Stimulated activated CD4-positive, alpha-beta T cell treated with anti-CD3 and anti-CD28 coated beads, Interleukin-4, amount 100 ng/mL, for 4 hours (primary cell): Measurements from ENCODE around the gene GRAMD1A.

Experiments
- DNase-seq, 2 experiments: peaks; one replicate each; pipeline ENCODE4 v3.0.0-alpha.2; 2020

GRAMD1A gene

DNA sequence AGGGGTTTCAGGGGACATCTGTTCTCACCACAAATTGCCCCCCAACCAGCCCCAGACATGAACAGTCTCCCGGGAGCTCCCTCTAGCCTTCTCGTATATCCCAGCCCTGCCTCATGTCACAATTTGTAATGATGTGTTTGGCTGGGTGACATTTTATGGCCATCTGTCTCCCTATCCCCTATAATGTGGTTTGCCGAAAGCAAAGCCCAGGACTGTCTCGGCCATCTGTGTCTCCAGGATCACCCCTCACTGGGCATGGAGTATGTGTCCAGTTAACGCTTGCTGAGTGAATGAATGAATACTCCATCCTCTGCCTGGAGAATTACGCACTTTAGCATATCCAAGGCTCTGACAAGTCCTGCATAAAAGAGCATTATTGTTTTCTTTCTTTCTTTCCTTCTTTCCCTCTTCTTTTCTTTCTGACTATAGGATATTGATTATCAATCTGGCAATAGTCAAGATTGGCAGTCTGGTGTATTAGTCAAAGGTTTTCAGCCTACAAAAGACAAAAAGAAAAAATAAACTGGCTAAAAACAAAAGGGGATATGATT lies 56.5 kb downstream of the GRAMD1A start:
- DNase-seq: no peak

DNA sequence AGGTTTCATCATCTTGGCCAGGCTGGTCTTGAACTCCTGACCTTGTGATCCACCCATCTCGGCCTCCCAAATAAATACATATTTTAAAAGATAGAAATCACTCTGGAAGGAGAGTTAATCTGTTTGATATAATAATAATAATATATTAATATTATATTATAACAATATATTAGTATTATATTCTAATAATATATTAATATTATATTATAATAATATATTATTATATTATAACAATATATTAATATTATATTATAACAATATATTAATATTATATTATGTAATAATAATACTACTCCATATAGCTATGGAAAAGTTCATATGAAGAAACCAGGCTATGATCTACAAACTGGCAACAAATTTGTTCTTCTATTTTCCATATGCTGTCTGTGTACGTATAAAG lies 58.2 kb downstream of the GRAMD1A start:
- no peak for DNase-seq

DNA sequence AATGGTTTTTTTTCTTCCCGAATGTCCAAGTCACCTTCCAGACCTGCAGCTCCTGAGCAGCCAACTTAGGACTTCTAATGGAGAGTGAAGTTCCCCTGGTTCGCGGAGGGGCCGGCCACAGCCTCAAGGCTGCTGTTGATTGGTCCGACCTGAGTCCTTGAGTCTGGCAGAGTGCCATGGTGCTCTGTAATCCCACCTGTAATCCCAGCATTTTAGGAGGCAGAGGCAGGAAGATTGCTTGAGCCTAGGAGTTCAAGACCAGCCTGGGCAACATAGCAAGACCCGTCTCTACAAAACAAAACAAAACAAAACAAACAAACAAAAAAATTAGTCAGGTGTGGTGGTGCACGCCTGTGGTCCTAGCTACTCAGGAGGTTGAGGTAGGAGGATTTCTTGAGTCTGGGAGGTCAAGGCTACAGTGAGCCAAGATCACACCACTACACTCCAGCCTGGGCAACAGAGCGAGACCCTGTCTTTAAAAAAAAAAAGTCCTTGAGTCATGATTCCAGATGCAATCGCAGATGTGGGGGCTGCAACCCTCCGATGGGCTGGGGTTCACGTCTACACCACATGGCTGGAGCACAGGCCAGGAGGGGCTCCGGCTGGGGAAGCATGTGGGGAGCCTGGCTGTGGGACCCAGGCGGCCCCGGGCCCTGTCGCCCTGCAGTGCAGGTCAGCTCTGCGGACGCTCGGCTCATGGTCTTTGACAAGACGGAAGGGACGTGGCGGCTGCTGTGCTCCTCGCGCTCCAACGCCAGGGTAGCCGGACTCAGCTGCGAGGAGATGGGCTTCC lies 59.1 kb downstream of the GRAMD1A start:
- no peak for DNase-seq

DNA sequence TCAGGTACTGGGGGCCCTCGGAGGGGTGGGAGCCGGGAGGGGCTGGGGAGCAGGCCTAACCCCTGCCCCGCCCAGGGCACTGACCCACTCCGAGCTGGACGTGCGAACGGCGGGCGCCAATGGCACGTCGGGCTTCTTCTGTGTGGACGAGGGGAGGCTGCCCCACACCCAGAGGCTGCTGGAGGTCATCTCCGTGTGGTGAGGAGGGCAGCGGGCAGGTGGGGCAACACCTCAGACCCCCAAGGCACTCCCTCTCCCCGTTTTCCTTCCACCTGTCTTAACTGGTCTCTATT lies 59.6 kb downstream of the GRAMD1A start:
- no peak for DNase-seq

DNA sequence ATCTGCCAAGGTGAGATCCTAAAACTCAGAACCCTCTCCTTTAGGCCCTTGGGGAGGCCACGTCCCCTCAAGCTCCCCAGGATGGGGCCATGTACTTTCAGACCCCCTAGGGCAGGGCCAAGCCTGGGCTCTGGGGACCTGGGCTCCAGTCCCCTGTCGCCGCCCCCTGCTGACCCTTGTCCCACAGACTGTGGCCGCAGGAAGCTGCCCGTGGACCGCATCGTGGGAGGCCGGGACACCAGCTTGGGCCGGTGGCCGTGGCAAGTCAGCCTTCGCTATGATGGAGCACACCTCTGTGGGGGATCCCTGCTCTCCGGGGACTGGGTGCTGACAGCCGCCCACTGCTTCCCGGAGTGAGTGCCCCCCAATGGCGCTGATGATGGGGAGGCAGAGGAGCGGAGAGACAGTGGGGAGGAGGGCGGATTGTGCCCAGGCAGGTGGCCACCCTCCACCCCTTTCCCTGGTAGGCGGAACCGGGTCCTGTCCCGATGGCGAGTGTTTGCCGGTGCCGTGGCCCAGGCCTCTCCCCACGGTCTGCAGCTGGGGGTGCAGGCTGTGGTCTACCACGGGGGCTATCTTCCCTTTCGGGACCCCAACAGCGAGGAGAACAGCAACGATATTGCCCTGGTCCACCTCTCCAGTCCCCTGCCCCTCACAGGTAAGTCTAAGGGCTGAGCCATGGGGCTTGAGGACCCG lies 60.2 kb downstream of the GRAMD1A start:
- no peak for DNase-seq

DNA sequence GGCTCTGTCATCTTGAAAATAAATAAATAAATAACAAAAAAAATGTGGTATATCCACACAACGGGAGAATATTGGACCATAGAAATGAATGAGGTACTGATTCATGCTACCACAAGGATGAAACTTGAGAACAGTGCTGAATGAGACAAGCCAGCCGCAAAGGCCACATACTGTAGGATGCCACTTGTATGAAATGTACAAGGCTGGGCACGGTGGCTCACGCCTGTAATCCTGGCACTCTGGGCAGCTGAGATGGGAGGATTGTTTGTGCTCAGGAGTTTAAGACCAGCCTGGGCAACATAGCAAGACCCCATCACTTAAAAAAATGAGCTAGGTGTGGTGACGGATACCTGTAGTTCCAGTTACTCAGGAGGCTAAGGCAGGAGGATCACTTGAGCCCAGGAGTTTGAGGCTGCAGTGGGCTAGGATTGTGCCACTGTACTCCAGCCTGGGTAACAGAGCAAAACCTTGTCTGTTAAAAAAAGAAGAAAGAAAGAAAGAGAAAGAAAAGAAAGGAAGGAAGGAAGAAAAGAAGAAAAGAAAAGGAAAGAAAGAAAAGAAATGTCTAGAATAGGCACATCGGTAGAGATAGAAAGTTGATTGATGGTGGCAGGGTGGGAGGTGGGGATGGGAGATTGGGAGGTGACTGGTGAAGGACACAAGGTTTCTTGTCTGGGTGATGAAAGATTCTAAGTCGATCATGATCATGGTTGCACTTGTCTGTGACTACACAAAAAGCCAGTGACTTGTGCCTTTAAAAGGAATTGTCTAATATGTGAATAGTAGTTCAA lies 61.7 kb downstream of the GRAMD1A start:
- no peak for DNase-seq

DNA sequence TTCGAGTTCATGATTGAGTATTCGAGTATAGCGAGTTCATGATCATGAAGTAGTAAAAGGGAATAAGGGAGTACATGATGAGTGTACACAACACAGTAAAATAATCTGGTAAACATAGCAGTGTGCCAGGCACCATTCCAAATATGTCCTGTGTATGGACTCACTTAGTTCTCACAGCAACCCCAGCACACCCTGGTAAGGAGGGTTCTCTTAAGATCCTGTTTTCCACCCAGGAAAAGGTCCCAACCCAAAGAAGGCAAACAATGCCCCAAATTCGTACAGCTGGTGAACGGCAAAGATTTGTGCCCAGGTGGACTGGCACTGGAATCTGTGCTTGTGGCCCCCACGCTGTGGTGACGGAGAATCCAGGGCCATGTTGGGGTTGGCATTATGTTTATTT lies 62.8 kb downstream of the GRAMD1A start:
- DNase-seq: no peak

DNA sequence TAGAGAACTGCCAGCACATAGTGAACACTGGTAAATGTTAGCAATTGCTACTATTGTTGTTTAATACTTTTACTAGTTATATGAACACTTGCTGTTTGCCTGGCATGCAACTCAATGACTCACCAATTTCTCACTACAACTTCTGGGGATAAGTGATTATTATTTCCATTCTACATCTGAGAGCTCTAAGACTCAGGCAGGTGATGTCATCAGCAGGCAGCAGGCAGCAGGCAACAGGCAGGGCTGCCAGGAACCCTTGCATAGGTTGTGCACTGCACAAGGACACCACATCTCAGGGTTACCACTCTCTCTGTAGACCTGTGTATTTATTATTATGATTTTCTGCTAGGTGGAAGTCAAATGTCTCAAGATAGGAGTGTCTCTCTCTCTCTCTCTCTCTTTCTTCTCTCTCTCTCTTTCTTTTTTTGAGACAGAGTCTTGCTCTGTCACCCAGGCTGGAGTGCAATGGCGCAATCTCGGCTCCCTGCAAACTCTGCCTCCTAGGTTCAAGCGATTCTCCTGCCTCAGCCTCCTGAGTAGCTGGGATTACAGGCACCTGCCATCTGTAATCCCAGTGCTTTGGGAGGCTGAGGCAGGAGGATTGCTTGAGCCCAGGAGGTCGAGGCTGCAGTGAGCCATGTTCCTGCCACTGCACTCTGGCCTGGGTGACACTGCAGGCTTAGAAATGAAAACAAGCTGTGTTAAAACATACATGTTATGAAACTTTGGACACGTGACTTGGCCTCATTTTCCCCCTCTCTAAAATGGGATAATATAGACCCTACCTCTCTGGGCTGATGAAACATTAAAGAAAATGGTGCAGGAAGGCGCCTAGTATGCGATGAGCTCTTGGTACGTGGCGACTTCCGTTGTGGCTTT lies 64.1 kb downstream of the GRAMD1A start:
- DNase-seq: peak in 1 of 2 experiments; percentile 26

DNA sequence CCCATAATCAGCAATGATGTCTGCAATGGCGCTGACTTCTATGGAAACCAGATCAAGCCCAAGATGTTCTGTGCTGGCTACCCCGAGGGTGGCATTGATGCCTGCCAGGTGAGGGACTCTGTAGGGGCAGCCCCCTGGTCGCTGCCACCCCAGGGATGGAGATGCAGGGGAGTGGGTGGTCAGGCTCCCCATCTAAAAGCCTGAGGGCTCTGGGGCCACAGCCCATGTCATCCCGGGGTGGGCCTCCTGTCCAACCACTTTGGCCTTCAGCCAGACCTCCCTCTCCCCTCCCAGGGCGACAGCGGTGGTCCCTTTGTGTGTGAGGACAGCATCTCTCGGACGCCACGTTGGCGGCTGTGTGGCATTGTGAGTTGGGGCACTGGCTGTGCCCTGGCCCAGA lies 65.5 kb downstream of the GRAMD1A start:
- DNase-seq: no peak

DNA sequence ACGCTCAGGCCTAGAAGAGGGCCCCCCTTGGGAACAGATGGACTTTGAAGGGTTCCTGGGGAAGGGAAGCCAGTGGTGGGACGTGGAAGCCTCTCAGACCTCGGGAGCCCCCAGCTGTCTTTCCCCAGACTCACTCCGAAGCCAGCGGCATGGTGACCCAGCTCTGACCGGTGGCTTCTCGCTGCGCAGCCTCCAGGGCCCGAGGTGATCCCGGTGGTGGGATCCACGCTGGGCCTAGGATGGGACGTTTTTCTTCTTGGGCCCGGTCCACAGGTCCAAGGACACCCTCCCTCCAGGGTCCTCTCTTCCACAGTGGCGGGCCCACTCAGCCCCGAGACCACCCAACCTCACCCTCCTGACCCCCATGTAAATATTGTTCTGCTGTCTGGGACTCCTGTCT lies 66.0 kb downstream of the GRAMD1A start:
- no peak for DNase-seq

DNA sequence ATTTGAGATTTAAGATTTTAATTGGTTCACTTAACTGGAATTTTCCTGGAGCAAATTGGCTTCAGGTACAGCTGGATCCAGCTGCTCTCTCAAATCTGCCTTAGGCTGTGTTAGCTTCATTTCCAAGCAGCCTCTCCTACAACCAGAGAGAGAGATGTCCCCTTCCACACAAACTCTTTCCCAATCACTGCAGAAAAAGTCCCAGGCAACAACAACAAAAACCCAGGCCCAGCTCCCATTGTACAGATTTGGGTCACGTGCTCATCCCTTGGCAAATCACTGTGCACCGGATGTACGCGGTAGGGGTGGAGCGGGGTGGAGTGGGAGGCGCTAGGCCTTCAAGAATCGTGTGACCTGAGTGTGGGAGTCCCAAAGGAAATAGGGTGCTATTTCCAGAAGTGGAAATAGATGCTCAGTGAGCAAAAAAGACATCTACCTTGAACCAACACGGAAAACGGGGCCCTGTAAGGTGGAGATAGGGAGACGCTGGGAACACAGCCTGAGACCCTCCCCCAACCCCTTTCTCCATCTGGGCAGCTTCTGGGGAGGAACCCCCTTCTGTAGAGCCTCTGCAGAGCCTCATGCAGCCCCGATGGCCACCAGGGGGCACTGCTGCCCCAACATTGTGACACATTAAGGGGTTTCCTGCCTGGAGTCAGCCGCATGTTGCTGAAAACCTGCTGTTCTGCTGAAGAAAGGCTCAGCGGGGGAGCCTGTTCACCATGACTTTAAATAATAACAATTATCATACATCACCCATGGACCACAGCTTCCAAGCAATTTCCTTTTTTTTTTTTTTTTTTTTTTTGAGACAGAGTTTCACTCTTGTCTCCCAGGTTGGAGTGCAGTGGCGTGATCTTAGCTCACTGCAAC lies 66.8 kb downstream of the GRAMD1A start:
- peak; percentile 83 to 91 for DNase-seq

DNA sequence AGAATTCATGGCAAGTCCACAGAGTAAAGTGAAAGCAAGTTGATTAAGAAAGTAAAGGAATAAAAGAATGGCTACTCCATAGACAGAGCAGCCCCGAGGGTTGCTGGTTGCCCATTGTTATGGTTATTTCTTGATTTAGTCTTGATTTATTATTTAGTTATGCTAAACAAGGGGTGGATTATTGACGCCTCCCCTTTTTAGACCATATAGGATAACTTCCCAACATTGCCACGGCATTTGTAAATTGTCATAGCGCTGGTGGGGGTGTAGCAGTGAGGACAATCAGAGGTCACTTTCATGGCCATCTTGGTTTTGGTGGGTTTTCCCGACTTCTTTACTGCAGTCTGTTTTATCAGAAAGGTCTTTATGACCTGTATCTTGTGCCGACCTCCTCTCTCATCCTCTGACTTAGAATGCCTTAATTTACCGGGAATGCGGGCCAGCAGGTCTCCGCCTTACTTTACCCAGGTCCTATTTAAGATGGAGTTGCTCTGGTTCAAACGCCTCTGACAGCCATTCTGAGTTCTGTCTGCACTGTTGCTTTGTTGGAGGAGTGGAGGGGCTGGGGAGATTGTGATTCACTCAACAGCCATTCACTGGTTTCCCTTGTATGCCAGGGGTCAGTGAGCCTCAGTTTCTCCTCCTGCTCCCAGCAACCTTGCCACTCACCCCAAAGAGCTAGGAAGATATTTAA lies 69.0 kb downstream of the GRAMD1A start:
- DNase-seq: no peak

DNA sequence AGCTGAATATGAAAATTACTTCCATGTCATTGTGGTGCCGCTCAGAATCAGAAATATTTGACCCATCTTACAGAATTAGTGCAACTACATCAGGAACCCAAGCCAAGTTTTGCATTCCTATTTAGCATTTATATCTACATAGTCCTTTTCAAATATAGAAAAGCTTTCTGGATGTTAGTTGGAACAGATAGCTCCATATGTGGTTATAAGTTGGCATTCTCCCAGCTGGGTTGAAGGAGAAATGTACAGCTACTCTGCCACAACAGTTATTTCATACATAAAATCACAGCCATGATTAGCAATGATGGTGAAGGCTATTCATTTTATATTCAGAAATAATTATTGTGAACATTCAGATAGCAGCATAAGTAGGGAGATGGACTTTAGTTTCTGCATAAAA lies 69.6 kb downstream of the GRAMD1A start:
- DNase-seq: no peak

DNA sequence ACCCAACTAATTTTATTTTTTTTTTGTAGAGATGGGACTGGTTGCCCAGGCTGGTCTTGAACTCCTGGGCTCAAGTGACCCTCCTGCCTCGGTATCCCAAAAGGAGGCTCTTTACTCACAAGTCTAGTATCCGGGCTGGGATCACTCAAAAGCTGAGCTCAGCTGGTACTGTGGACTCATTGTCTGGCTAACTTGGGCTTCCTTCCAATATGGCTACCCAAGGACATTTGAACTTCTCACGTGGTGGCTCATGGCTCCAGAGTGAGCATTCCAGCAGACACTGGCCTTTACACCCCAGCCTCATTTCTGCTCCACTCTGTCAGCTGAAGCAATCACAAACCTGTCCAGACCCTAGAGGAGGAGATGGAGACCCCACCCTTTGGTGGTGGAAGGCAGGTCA lies 70.3 kb downstream of the GRAMD1A start:
- DNase-seq: no peak

DNA sequence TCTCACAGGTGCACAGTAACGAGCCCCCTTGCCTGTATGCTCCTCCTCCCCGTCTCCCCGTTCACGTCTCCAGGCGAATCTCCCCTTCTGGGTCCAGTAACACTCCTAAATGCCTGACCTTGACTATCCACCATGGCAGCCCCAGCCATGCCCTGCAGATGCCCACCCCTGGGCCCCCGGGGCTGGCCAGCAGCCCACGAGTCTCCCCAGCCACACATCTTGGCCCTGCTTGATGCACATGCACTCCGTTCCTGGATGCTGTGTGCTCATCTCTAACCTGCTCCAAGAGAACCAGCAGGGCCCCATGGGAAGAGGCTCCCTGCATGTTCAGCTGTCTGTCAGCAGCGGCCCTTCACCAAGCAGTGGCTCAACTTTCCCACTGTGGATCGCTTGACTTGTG lies 73.4 kb downstream of the GRAMD1A start:
- no peak for DNase-seq

DNA sequence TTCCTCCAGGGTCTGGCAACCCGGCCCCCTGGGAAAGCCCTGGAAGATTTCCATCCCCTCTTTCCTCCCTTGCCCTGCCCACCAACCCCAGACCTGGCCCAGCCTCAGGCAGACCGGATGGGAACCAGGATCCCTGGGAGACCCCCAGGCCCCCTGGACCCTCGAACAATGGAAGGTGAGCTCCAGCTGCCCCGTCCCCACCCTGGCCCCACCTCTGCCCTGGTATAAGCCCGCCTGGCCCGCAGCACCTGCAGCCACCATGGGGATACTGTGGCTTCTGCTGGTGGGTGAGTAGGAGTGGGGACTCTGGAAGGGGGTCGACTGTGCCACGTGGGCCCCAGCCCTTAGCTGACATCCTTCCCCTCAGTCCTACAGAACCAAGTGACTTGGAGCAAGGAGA lies 73.8 kb downstream of the GRAMD1A start:
- no peak for DNase-seq

DNA sequence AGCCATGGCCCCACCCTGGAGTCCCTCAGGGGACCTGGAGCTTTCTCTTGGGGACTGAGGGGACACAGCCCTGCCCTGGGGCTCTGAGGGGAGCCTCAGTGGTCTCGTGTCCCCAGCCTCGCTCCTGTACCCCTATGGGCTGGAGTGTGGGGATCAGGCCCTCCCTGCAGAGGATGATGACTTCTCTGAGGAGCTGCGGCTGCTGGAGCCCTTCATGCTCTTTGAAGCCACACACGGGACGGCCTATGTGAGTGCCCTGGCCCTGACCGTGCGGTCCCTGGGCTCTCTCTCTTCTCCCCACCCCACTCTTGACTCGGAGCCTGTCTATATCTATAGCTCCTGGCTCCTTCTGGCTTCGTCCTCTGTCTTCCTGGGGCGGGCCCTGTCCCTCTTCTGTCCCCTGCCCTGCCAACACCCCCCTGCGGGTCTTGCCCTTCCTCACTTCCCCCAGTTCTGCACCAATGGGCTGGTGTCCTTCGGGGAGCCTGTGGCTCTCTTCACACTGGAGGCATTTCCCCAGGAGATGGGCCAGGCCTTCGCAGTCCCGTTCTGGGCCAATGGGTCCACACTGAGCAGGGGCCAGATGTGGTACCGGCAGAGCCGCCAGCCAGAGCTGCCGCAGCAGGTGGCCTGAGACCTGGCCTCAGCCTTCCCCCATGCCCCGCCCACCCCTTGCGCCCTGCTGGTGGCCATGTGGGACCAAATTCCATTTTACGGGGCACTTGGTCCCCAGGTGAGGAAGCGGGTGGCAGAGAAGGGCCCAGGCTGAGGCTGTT lies 74.5 kb downstream of the GRAMD1A start:
- DNase-seq: no peak

DNA sequence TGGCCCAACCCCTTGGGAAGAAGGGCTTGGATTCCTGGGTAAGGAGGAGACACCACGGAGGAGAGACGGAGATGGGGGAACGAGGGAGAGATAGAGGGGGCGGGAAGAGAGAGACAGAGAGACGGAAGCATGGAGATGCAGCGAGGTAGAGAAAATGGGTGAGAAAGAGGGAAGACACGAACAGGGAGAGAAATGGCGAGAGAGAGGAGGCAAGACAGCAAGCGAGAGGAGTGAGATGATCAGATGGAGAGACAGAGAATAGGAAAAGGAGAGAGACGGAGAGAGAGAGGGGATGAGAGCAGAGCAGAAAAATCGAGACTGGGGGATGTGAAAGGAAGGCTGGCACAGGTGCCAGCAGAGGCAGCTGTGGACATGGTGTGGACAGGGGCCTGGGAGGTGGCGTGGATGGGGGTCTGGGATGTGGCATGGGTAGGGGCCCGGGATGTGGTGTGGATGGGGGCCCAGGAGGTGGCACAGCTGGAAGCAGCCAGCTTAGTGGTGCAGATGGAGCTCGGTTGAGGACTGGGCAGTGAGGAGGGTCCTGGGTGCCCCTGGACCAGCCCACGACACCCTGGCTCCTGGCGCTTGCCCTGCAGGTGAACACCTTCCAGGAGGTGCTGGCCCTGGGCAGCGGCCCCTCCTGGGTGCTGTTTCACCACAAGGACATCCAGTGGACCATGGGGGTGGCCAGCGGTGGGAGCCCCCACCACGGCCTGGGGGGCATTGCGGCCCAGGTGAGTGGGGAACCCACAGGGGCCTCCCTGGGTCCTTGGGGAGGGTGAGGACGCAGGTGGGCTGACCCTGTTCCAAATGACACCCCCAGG lies 75.3 kb downstream of the GRAMD1A start:
- no peak for DNase-seq

DNA sequence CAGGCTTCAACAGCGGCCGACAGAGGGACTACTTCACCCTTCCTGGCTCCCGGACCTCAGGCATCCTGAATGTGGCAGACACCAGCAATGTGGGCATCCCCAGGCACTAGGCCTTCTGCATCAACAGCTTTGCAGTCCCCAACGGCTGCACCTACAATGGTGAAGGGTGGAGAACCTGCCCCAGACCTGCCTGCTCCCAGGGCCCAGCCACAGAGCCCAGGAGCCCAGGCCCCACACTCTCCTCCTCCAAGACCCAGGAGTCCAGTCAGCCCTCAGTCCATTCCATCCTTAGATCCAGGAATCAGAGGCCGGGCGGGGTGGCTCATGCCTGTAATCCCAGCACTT lies 75.9 kb downstream of the GRAMD1A start:
- no peak for DNase-seq
